Fibroblast of the aortic adventitia (primary cell): ENCODE data around the gene GALNT5. TPM values are rescaled to one million over a fixed set of nuclear protein-coding genes. Genes with fewer than 3 reads are reported as not detected.

ENCODE experiments used
- DNase-seq: peaks from one replicate; pipeline ENCODE4 v3.0.0-alpha.2; 2010; ENCODE audit warnings: low read depth
- H3K4me3 ChIP-seq: 2 replicates; pipeline ENCODE4 v1.5.1; 2011; ENCODE audit warnings: low read depth, mild to moderate bottlenecking, control low read depth, low read length, moderate library complexity
- total RNA-seq: library from RNA; depleted of rRNA; stranded (reverse); fragments of >200 nt; gene quantifications from 2 replicates; pipeline ENCODE4 v1.2.3, GENCODE V29; 2012; ENCODE audit warnings: low replicate concordance
- TF ChIP-seq, protein P1 (sequence below): IDR thresholded peaks from 2 replicates; pipeline ENCODE4 v1.5.1; 2011; ENCODE audit warnings: mild to moderate bottlenecking, low read length, control low read depth, inconsistent platforms; ENCODE audit not compliant: insufficient read depth

The GALNT5 gene
- total RNA-seq, 1 donor = 38.3 TPM

DNA sequence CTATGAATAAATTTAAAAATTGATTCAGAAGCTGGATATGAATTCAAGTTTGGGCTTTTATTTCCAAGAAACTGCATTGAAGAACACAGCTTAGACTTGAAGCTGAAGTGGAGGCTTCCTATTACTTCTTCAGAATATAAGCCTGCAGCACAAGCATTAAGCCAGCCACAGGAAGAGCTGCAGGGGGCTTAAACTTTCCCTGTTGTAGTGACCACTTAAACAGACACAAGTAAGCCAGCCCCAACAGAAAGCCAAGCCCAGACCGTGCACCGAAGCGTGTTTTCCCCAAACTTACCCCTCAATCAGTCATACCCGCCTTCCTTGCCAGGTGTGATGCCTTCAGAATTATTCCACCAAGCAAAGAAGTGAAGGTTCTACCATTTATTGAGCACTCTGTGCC, 39.5 kb downstream of the GALNT5 start:
- TF ChIP-seq, protein P1, sequence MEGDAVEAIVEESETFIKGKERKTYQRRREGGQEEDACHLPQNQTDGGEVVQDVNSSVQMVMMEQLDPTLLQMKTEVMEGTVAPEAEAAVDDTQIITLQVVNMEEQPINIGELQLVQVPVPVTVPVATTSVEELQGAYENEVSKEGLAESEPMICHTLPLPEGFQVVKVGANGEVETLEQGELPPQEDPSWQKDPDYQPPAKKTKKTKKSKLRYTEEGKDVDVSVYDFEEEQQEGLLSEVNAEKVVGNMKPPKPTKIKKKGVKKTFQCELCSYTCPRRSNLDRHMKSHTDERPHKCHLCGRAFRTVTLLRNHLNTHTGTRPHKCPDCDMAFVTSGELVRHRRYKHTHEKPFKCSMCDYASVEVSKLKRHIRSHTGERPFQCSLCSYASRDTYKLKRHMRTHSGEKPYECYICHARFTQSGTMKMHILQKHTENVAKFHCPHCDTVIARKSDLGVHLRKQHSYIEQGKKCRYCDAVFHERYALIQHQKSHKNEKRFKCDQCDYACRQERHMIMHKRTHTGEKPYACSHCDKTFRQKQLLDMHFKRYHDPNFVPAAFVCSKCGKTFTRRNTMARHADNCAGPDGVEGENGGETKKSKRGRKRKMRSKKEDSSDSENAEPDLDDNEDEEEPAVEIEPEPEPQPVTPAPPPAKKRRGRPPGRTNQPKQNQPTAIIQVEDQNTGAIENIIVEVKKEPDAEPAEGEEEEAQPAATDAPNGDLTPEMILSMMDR = no peak
- DNase-seq = no peak
- no peak overlapping the region for H3K4me3 ChIP-seq

DNA sequence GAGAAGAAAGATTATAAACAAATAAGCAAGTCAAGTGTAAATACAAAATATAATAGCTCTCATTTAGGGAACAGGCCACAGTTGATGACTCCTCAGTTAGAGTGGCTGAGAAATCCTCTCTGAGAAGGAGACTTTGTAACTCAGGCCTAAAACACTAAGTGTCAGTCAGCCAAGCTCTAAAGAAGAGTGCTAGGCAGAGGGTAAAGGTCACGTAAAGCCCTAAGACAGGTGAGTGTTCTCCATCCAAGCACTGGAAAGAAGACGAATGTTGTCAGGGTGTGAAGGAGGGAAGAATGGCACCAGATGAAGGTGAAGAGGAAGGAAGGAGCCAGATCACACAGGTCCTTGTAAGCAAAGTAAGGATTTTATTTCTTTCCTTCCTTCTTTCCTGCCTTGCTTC, 43.8 kb downstream of the GALNT5 start:
- DNase-seq = no peak
- TF ChIP-seq, protein P1 = no peak
- no peak overlapping the region for H3K4me3 ChIP-seq

DNA sequence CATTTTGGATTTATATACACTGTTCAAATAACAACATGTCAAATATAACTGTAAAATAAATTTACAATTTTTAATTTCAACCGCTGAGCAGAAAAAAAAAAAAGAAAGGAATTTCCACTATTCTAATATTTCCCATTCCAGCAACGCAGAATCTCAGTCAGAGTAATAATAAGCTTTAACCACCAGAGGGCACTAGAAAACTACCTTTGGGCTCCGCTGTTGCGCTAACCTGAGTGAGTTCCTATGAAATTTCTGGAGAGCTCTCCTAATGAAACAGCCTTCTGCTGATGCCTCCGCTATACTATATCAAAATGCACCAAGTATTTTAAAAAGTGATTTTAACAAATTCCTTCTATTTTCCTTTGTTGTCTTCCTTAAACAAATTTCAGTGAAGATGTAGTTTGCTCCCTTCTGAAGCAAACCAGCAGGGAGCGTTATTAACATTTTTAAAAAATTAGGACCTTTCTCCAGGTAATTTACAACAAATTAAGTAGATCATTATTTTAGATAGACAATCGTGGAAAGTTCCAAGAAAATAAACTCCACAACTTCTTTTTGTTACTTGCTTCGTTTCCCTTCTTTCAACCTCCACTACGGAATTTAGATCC, 45.1 kb downstream of the GALNT5 start:
- TF ChIP-seq, protein P1 = peak; percentile 67
- DNase-seq = peak; percentile 74
- H3K4me3 ChIP-seq = no peak overlapping the region

DNA sequence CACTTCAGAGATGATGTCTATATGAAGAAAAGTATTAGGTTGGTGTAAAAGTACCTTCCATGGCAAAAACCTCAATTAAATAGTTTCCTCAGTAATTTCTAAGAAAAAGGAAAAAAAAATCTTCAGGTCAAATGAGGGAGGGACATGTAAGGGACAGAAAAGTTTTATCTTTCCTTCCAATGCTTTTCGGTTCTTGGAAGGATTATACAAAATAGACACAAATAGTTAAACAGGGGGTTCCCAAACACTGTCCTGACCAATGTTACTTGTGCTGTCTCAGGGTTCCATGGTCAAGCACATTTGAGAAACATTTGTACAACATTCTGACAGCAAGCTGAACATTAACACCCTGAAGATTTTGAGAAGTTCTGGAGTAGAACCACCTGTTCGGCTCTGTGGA, 46.1 kb downstream of the GALNT5 start:
- no peak for DNase-seq
- no peak overlapping the region for H3K4me3 ChIP-seq
- TF ChIP-seq, protein P1 = no peak

DNA sequence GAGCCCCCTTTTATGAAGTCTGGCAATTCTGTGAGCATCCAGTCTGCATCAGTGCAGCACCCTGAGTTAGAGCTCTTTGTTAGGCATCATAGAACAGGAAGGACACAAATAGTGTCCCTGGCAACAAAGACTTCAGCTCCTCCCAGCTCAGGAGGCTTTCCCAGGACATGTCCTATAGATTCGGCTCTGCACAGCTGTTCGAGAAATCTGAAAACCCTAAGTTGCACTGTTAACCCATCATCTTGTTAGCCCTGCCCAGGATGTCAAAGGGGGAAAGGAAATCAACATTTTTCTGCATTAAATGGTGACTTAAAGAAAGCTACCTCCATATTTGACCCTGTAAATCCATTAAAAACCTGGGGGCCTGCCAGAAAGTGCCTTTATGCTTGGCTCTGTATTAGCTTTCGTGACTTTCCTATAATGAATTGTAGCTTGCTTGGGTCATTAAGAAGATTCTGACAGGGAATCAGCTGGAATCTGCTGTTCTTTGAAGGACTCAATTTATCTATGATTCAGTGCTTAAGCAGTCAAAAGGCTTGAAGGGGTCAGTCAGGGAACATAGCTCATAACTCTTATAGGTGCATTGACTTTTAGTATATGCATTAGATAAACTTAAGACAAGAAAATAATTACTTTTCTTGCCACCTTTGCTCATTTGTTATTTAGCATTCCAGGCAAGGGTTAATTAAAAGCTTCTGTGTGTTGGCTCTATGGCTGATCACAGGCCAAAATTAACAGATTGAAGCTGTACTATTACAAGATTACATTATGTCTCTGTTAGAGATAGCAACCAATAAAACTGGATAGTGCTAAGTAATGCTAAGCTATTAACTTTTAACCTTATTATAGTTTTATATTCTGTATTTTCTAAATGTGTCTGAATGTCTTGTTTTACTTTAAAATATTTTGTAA, 47.6 kb downstream of the GALNT5 start:
- no peak overlapping the region for H3K4me3 ChIP-seq
- peak; percentile 65 for DNase-seq
- TF ChIP-seq, protein P1 = no peak

DNA sequence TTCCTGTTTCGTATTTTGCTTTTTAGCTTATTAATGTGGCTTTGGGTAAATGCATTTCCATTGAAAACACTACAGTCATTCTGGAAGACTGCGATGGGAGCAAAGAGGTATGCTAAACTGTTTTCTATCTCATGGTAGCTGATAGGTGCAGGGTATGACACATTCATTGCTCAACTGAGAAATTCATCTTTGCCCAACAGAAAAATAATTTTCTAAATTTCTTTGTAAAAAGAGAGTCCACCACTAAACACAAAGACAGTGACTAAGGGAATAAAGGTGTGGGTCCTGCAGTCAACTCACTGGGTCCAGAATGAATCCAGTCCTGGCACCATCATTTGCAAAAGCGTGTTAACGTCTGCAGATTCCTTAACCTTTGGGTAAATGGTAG, 48.2 kb downstream of the GALNT5 start:
- TF ChIP-seq, protein P1 = no peak
- no peak for DNase-seq

More for the DNA sequence above, 48.2 kb downstream of the GALNT5 start:
- no peak overlapping the region for H3K4me3 ChIP-seq
